GM13977 (cell line): Measurements from ENCODE around the gene XPC.

Source experiments
- DNase-seq: peaks from one replicate; pipeline ENCODE4 v3.0.0; 2012; ENCODE audit warnings: low spot score
- in situ Hi-C: fragments of 300-500 bp; cut with MboI; formaldehyde crosslinking; loops from one replicate; pipeline ENCODE4 v1.12.0; 2022; ENCODE audit warnings: low sequenced_read_pairs, low pct_unique_long_range_greater_than_20kb, mixed read lengths, inconsistent platforms; ENCODE audit not compliant: unreplicated experiment
- TF ChIP-seq, protein P1 (sequence below): IDR thresholded peaks from 2 replicates; pipeline ENCODE4 v1.5.1; 2012; ENCODE audit warnings: mild to moderate bottlenecking, control low read depth; ENCODE audit not compliant: insufficient read depth; ENCODE audit errors: extremely low read depth, missing control alignments

Gene XPC

DNA sequence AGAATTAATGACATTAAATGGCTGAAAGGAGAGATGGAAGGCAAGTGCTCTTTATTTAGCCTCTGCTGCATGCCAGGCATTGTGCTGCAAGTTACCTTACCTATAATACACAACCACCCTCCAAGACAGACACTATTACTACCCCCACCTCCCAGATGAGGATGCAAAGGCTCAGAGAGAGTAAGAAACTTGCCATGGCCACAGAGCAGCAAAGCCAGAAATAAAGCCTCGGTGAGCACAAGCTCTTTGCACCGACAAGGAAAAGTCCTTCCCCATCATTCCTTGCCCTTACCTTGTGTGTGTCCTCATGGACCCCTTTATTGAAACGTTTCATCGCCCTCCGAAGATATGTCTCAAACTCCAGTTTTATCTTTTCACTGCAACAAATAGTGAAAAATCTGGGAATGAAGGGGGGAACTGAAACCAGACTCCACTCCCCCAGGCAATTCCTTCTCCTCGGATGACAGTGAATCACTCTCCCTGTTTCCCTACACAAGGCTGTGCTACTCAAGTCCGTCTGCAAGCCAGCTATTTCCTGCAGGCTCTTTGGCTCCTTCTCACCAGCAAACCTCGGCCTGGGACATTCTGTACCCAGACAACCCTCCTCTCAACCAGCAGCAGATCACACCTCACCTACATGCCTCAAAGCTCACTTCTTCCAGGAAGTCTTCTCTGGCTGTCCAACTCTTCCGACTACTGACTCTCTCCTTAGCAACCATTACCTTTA is 11.4 kb downstream of the XPC start:
- in situ Hi-C loops, result no loop called here
- DNase-seq, result no peak
- TF ChIP-seq, protein P1, sequence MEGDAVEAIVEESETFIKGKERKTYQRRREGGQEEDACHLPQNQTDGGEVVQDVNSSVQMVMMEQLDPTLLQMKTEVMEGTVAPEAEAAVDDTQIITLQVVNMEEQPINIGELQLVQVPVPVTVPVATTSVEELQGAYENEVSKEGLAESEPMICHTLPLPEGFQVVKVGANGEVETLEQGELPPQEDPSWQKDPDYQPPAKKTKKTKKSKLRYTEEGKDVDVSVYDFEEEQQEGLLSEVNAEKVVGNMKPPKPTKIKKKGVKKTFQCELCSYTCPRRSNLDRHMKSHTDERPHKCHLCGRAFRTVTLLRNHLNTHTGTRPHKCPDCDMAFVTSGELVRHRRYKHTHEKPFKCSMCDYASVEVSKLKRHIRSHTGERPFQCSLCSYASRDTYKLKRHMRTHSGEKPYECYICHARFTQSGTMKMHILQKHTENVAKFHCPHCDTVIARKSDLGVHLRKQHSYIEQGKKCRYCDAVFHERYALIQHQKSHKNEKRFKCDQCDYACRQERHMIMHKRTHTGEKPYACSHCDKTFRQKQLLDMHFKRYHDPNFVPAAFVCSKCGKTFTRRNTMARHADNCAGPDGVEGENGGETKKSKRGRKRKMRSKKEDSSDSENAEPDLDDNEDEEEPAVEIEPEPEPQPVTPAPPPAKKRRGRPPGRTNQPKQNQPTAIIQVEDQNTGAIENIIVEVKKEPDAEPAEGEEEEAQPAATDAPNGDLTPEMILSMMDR, result no peak

DNA sequence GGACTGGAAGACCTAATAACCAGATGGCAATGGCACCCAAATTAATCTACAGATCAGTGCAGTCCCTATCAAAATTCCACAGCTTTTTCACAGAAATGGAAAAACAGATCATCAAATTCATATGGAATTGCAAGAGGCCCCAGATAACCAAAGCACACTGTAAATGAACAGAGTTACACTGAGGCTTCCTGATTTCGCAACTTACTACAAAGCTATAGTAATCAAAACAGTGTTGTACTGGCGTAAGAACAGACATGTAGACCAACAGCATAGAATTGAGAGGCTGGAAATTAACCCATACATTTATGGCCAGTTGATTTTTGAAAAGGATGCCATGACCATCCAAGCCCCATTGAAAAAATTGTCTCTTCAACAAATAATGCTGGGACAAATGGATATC is 16.2 kb downstream of the XPC start:
- in situ Hi-C loops, result no loop called here
- TF ChIP-seq, protein P1, result no peak
- DNase-seq, result no peak

DNA sequence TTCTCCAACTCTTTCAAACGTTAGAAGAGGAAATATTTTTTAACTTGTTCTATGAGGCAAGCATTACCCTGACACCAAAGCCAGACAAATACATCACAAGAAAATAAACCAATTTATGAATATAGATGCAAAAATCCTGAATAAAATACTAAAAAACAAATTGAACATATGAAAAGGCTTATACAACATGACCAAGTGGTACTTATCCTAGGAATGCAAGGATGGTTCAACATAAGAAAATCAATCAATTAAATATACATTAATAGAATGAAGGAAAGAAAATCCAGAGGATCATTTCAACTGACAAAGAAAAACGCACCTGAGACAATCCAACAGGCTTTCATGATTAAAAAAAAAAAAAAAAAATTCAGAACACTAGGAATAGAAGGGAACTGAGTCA is 17.1 kb downstream of the XPC start:
- DNase-seq, result no peak
- in situ Hi-C loops, result no loop called here
- TF ChIP-seq, protein P1, result no peak

DNA sequence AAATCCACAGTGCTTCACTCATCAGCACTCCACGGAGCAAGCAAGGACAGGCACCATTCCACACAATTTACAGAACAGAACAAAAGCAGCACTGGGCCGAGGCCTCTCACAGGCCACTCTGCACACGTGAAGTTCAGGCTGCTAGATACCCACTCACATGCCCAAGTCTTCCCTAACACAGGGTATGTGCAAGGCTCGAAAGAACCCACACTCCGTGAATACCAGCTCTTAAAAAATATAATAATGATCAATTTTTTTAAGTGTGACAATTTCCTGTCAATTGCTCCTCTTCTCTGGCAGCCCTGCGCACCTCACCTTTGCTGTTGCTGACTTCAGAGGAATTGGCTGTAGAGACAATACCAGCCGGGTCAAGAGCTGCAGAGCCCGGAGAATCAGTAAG is 19.0 kb downstream of the XPC start:
- TF ChIP-seq, protein P1, result no peak
- DNase-seq, result no peak
- in situ Hi-C loops, result no loop called here

DNA sequence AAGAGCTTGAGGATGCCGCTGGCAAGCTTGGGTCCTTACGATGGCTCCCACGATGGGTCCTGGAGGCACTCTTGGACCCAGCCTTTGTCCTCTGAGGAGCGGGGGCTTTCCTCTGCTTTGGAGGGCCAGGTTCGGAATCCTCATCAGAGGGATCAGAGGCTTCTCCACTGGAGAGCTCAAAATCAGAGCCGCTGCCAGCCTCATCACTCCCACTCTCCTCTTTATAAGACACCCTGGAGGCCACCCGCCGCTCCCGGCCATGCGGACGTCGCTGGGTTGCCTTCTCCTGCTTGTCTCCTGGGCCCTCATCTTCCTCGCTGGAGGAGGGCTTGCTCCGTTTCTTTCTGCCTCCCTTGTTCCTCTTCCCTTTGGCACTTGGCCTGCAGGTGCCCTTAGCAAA is 20.0 kb downstream of the XPC start:
- TF ChIP-seq, protein P1, result no peak
- in situ Hi-C loops, result no loop called here
- DNase-seq, result no peak

DNA sequence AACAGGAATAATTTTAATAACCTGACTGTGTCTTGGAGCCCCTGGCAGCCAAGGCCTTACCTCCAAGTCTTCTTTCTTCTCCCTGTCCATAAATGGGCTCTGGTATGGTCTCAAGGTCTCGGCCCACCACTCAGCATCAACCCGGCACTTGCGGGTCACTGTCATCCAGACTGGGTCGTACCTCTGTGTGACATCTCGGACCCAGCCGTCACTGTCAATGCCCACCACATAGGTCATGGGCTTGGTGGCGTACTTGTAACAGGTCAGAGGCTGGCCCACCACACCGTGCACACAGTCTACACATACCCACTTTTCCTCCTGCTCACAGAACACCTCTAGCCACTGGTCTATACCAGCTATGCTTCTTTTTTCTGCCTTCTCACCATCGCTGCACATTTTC is 20.4 kb downstream of the XPC start:
- DNase-seq, result no peak
- TF ChIP-seq, protein P1, result no peak
- in situ Hi-C loops, result no loop called here
